ENCODE measurements around the gene RAP1GDS1.

- TF ChIP-seq POLR2A (IDR thresholded peaks at IDR 0.05; ENCODE audit: low read depth, low read length) (no peak), POLR2AphosphoS5 (IDR thresholded peaks at IDR 0.05; ENCODE audit: low read depth, low read length) (no peak), TAF1 (IDR thresholded peaks at IDR 0.05; ENCODE audit: borderline replicate concordance, low read depth, low read length) (no peak)
Observed at GRCh38 chr4:98230961-98231360, 30.2 kb upstream of the RAP1GDS1 start.

Data from GM12892 (cell line).